GM19193 (cell line): Measurements from ENCODE around the gene TP53BP1.

ENCODE experiments used
- POLR2A ChIP-seq: IDR thresholded peaks from 4 replicates; pipeline ENCODE4 v1.6.1; 2011; ENCODE audit not compliant: insufficient read depth, insufficient read length; ENCODE audit errors: extremely low read depth

The TP53BP1 gene

GRCh38 chr15:43370975-43371974 is 121.7 kb downstream of the TP53BP1 start, which contains the start of the genes TUBGCP4 and ZSCAN29:
TSS of gene TUBGCP4 (plus strand) at chr15:43371101. CDS start at chr15:43371355, 254 bp downstream.
TSS of gene ZSCAN29 (minus strand) at chr15:43371043. CDS start at chr15:43369913, 1,130 bp downstream.
- peak; percentile 80 for TF ChIP-seq POLR2A

- no peak for TF ChIP-seq POLR2A
Measured at GRCh38 chr15:43370310-43370974, 122.5 kb downstream of the TP53BP1 start.

- no peak for TF ChIP-seq POLR2A
Measured at GRCh38 chr15:43361313-43361903, 131.5 kb downstream of the TP53BP1 start.

GRCh38 chr15:43360821-43361220 is 132.1 kb downstream of the TP53BP1 start:
- no peak for TF ChIP-seq POLR2A
